ENCODE data around the gene MIPOL1. TPM values are rescaled to one million over a fixed set of nuclear protein-coding genes. Genes with fewer than 3 reads are reported as not detected.
"Not testable (repeated sequence)": the region's sequence is repeated elsewhere in the genome, so short reads cannot be mapped to it uniquely, and the experiment has no call there.

The MIPOL1 gene
- total and polyA plus RNA-seq, 2 experiments from 2014 or later: 5.7 to 5.9 TPM

DNA sequence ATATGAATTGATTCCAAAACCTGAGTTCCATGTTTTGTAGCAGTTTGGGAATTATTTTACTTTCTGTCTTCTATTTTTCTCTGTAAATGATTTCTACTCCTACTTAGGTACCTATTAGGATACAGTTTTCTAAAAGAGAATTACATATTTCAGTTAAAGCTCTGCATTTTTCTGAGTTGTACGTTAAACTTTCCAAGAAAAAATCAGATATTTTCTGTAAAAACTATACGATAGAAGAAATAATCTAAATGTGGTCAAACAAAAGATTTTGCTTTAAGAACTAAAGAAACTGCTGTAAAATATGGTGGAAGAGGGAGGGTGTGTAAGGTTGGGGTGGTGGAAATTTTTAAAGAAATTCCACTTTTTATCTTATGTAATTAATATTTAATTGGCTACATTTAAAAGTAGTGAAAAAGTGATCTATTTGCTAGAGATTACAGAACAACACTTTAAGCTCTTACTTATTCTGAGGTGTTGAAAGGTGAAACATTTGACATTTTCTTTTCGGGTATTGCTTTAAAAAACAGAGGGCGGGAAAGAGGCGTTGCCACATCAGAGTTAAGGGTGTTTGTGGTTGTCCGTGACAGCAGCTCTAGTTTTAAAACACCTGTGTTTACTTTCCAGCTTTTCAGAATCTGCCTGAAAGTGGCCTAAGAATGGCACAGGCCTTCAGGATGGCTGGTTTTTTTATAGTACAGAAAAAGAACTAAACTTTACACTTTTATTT lies 187.3 kb downstream of the MIPOL1 start:
- H2AFZ ChIP-seq: no peak overlapping the region
- no peak overlapping the region for H3K4me3 ChIP-seq
- no peaks in the 10 kb centered on the region for H3K36me3 ChIP-seq (ENCODE audit: low read depth)
- H3K79me2 ChIP-seq (ENCODE audit: insufficient read depth): no peaks in the 10 kb centered on the region
- no peak for DNase-seq
- H3K9ac ChIP-seq: no peak overlapping the region
- no peaks in the 10 kb centered on the region for H3F3A ChIP-seq (ENCODE audit: insufficient read depth)
- H3K4me1 ChIP-seq (ENCODE audit: insufficient read depth): no peaks in the 10 kb centered on the region
- H3K9me3 ChIP-seq (ENCODE audit: low read depth): no peaks in the 10 kb centered on the region
- in situ Hi-C loops (cut with MboI): no loop called here
- no peak overlapping the region for H3K27ac ChIP-seq
- no peaks in the 10 kb centered on the region for H3K9me2 ChIP-seq (ENCODE audit: insufficient read depth)
- TF ChIP-seq EZH2phosphoT487 (IDR thresholded peaks at IDR 0.05; ENCODE audit: insufficient read depth, low read depth) (no peak), EZH2 (IDR thresholded peaks at IDR 0.05; ENCODE audit: insufficient read depth, poor library complexity, severe bottlenecking) (no peak)
- 87 to 89% methylated on average over 6 of the region's 6 CpGs for WGBS, 2 experiments (ENCODE audit: low coverage in 1 of 2, low lambda C conversion rate in 2 of 2, missing lambda C conversion rate in 2 of 2)
- no peak overlapping the region for H3K4me2 ChIP-seq (ENCODE audit: unreplicated experiment)
- H3K27me3 ChIP-seq (replicated peaks; ENCODE audit: insufficient read depth): no peaks in the 10 kb centered on the region
- no peaks in the 10 kb centered on the region for H4K20me1 ChIP-seq (ENCODE audit: insufficient read depth)

DNA sequence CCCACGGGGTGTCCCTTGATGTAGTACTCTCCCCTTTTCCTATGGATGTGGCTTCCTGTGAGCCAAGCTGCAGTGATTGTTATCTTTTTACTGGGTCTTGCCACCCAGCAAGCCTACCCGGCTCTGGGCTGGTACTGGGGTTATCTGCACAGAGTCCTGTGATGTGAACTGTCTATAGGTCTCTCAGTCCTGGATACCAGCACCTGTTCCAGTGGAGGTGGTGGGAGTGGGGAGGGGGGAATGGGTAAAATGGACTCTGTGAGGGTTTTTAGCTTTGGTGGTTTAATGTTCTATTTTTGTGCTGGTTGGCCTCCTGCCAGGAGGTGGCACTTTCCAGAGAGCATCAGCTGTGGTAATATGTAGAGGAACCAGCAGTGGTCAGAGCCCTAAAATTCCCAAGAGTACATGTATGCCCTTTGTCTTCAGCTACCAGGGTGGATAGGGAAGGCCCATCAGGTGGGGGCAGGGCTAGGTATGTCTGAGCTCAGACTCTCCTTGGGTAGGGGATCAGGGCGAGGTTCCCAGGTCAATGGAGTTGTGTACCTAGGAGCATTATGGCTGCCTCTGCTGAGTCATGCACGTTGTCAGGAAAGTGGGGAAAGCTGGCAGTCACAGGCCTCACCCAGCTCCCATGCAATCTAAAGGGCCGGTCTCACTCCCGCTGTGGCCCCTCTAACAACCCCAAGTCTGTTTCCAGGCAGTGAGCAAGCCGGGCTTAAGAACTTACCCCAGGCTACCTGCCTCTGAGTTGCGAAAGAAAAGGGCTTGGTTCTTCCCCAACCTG lies 199.6 kb downstream of the MIPOL1 start:
- H3K4me1 ChIP-seq (ENCODE audit: insufficient read depth); H3K79me2 ChIP-seq (ENCODE audit: insufficient read depth); H3K9me2 ChIP-seq (ENCODE audit: insufficient read depth); H3K27me3 ChIP-seq (replicated peaks; ENCODE audit: insufficient read depth); H3K4me2 ChIP-seq (ENCODE audit: unreplicated experiment); H2AFZ ChIP-seq; H3K4me3 ChIP-seq; H3K36me3 ChIP-seq (ENCODE audit: low read depth); H3K9ac ChIP-seq; H3K9me3 ChIP-seq (ENCODE audit: low read depth); in situ Hi-C loops (cut with MboI); H3F3A ChIP-seq (ENCODE audit: insufficient read depth); DNase-seq; H3K27ac ChIP-seq; H4K20me1 ChIP-seq (ENCODE audit: insufficient read depth): not testable (repeated sequence)
- 82 to 83% methylated on average over 8 of the region's 8 CpGs for WGBS, 2 experiments (ENCODE audit: low coverage in 1 of 2, low lambda C conversion rate in 2 of 2, missing lambda C conversion rate in 2 of 2)

DNA sequence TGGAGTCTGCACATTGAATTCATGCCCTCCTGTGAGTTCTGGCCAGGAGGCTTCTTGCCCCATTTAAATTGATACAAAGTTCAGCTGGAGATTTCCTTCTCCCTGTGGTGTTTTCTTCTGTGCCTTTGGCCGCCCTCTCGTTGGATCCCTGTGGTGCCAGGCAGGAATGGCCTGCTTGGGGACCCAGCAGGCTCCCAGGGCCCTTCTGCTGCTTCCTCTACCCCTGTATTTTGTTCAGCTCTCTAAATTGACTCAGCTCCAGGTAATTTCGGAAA lies 200.1 kb downstream of the MIPOL1 start:
- TF ChIP-seq EZH2phosphoT487 (IDR thresholded peaks at IDR 0.05; ENCODE audit: insufficient read depth, low read depth) (no peak), EZH2 (IDR thresholded peaks at IDR 0.05; ENCODE audit: insufficient read depth, poor library complexity, severe bottlenecking) (no peak)
- H3F3A ChIP-seq (ENCODE audit: insufficient read depth): no peaks in the 10 kb centered on the region
- no peak overlapping the region for H3K9ac ChIP-seq
- 52 to 65% methylated on average over 3 of the region's 3 CpGs for WGBS, 2 experiments (ENCODE audit: low coverage in 1 of 2, low lambda C conversion rate in 2 of 2, missing lambda C conversion rate in 2 of 2)
- no peaks in the 10 kb centered on the region for H3K4me1 ChIP-seq (ENCODE audit: insufficient read depth)
- H3K36me3 ChIP-seq (ENCODE audit: low read depth): no peaks in the 10 kb centered on the region
- in situ Hi-C loops (cut with MboI): no loop called here
- H3K9me3 ChIP-seq (ENCODE audit: low read depth): no peaks in the 10 kb centered on the region
- no peak overlapping the region for H3K27ac ChIP-seq
- H3K79me2 ChIP-seq (ENCODE audit: insufficient read depth): no peaks in the 10 kb centered on the region
- no peaks in the 10 kb centered on the region for H4K20me1 ChIP-seq (ENCODE audit: insufficient read depth)
- H2AFZ ChIP-seq: no peak overlapping the region
- no peak for DNase-seq
- H3K4me3 ChIP-seq: no peak overlapping the region
- no peaks in the 10 kb centered on the region; the same call in 1 of the 2 replicates for H3K9me2 ChIP-seq (ENCODE audit: insufficient read depth)
- H3K4me2 ChIP-seq (ENCODE audit: unreplicated experiment): no peak overlapping the region
- H3K27me3 ChIP-seq (replicated peaks; ENCODE audit: insufficient read depth): no peaks in the 10 kb centered on the region

DNA sequence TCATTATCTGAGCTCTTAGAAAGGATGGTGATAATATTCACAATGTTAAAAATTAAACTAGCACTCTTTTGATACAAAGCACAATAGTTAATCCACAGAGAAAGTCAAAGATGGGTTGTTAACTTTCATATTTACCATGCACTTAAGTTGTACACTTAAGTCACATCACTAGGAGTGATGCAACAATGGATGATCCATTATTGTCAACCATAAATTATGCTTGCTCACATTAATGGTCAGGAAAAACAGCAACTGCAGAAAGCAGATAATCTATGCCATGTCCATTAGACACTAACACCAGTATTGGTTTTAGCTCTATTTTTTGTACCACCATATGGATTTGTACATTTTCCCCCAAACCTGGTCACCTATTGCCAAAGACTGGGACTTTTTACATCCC lies 201.8 kb downstream of the MIPOL1 start:
- no peak overlapping the region for H3K4me2 ChIP-seq (ENCODE audit: unreplicated experiment)
- H3K9ac ChIP-seq: no peak overlapping the region
- no peak overlapping the region for H3K4me3 ChIP-seq
- H4K20me1 ChIP-seq (ENCODE audit: insufficient read depth): no peaks in the 10 kb centered on the region
- TF ChIP-seq EZH2 (IDR thresholded peaks at IDR 0.05; ENCODE audit: insufficient read depth, poor library complexity, severe bottlenecking): no peak
- TF ChIP-seq EZH2phosphoT487 (IDR thresholded peaks at IDR 0.05; ENCODE audit: insufficient read depth, low read depth): no peak
- H3K36me3 ChIP-seq (ENCODE audit: low read depth): no peaks in the 10 kb centered on the region
- H2AFZ ChIP-seq: no peak overlapping the region
- no peaks in the 10 kb centered on the region for H3K27me3 ChIP-seq (replicated peaks; ENCODE audit: insufficient read depth)
- H3K4me1 ChIP-seq (ENCODE audit: insufficient read depth): no peaks in the 10 kb centered on the region
- no peak overlapping the region for H3K27ac ChIP-seq
- no peak for DNase-seq
- in situ Hi-C loops (cut with MboI): no loop called here
- no peaks in the 10 kb centered on the region for H3K79me2 ChIP-seq (ENCODE audit: insufficient read depth)
- H3K9me3 ChIP-seq (ENCODE audit: low read depth): no peaks in the 10 kb centered on the region
- no peaks in the 10 kb centered on the region; the same call in 1 of the 2 replicates for H3K9me2 ChIP-seq (ENCODE audit: insufficient read depth)
- H3F3A ChIP-seq (ENCODE audit: insufficient read depth): no peaks in the 10 kb centered on the region
